ENCODE results near the gene FCHSD1. TPM values are rescaled to one million over a fixed set of nuclear protein-coding genes. Genes with fewer than 3 reads are reported as not detected.

Gene FCHSD1
- total RNA-seq, 4 donors from 2014 or later: 10.7 to 53.4 (median 34.5) TPM

GRCh38 chr5:141665995-141666940, 15.1 kb upstream of the FCHSD1 start:
- 86 to 87% methylated on average over 18 of the region's 18 CpGs for WGBS, 2 donors
- TF ChIP-seq POLR2A (IDR thresholded peaks at IDR 0.05) (no peak), CTCF (IDR thresholded peaks at IDR 0.05) (no peak), EP300 (IDR thresholded peaks at IDR 0.05) (no peak)
- H3K9me3 ChIP-seq: no peaks in the 10 kb centered on the region
- peaks cover 0 to 27% (median 0%) of the 10 kb centered on the region in 3 donors for H3K36me3 ChIP-seq
- no peaks in the 10 kb centered on the region for H3K27me3 ChIP-seq
- DNase-seq (ENCODE audit: low spot score in 2 of 2): no peak
- H3K4me3 ChIP-seq: no peak overlapping the region
- no peak overlapping the region for H3K27ac ChIP-seq
- no peaks in the 10 kb centered on the region for H3K4me1 ChIP-seq

GRCh38 chr5:141664733-141665461, 13.7 kb upstream of the FCHSD1 start:
- TF ChIP-seq POLR2A (IDR thresholded peaks at IDR 0.05) (no peak), CTCF (IDR thresholded peaks at IDR 0.05) (peak; percentile 79 to 91 (median 84))
- Histone ChIP-seq H3K9me3 (no peaks in the 10 kb centered on the region), H3K27ac (no peak overlapping the region), H3K4me3 (no peak overlapping the region), H3K4me1 (no peaks in the 10 kb centered on the region), H3K36me3 (peaks cover 0 to 29% (median 0%) of the 10 kb centered on the region in 3 donors), H3K27me3 (no peaks in the 10 kb centered on the region)
- peak; percentile 49 to 82 for DNase-seq (ENCODE audit: low spot score in 2 of 2)
- 34 to 40% methylated on average over 6 to 12 of the region's 13 CpGs for WGBS, 2 donors

- peaks cover 0 to 30% (median 0%) of the 10 kb centered on the region in 3 donors for H3K36me3 ChIP-seq
- TF ChIP-seq POLR2A (IDR thresholded peaks at IDR 0.05) (no peak), CTCF (IDR thresholded peaks at IDR 0.05) (no peak), EP300 (IDR thresholded peaks at IDR 0.05) (no peak)
- H3K4me3 ChIP-seq: no peak overlapping the region
- no peaks in the 10 kb centered on the region for H3K27me3 ChIP-seq
- DNase-seq (ENCODE audit: low spot score in 2 of 2): no peak
- WGBS, 2 donors: 84 to 92% methylated on average over 8 of the region's 8 CpGs
- no peak overlapping the region for H3K27ac ChIP-seq
- H3K4me1 ChIP-seq: no peaks in the 10 kb centered on the region
- H3K9me3 ChIP-seq: no peaks in the 10 kb centered on the region
Measured at GRCh38 chr5:141663506-141663905, 12.3 kb upstream of the FCHSD1 start.

- Histone ChIP-seq H3K27ac (no peak overlapping the region), H3K4me3 (no peak overlapping the region), H3K4me1 (no peaks in the 10 kb centered on the region), H3K36me3 (peaks cover 0 to 40% (median 0%) of the 10 kb centered on the region in 3 donors), H3K27me3 (no peaks in the 10 kb centered on the region), H3K9me3 (no peaks in the 10 kb centered on the region)
- 75 to 79% methylated on average over 5 to 17 of the region's 17 CpGs for WGBS, 2 donors
- no peak for TF ChIP-seq EP300 (IDR thresholded peaks at IDR 0.05)
- no peak for TF ChIP-seq CTCF (IDR thresholded peaks at IDR 0.05)
- no peak for TF ChIP-seq POLR2A (IDR thresholded peaks at IDR 0.05)
- DNase-seq (ENCODE audit: low spot score in 2 of 2): no peak
Measured at GRCh38 chr5:141662028-141662427, 10.8 kb upstream of the FCHSD1 start.
